ENCODE measurements around the gene MUC5B.

The MUC5B gene

GRCh38 chr11:1199751-1200610 lies 22.9 kb upstream of the MUC5B start:
- no peak overlapping the region for H3K9ac ChIP-seq (ENCODE audit: low read depth, low read length)
- no peak overlapping the region for H3K4me2 ChIP-seq (ENCODE audit: low read length)
- no peaks in the 10 kb centered on the region for H3K9me3 ChIP-seq (replicated peaks; ENCODE audit: low read length)
- H3K36me3 ChIP-seq (ENCODE audit: insufficient read depth, low read length), result no peaks in the 10 kb centered on the region
- no peak overlapping the region for H3K4me3 ChIP-seq (ENCODE audit: low read length)
- peaks cover 4% of the 10 kb centered on the region for H3K27me3 ChIP-seq (ENCODE audit: control insufficient read depth, insufficient read depth, low read length)
- no peaks in the 10 kb centered on the region for H3K4me1 ChIP-seq (ENCODE audit: control insufficient read depth, insufficient read depth, low read length)

GRCh38 chr11:1200611-1201191 lies 22.2 kb upstream of the MUC5B start:
- no peak overlapping the region for H3K9ac ChIP-seq (ENCODE audit: low read depth, low read length)
- no peaks in the 10 kb centered on the region for H3K9me3 ChIP-seq (replicated peaks; ENCODE audit: low read length)
- H3K4me1 ChIP-seq (ENCODE audit: control insufficient read depth, insufficient read depth, low read length), result no peaks in the 10 kb centered on the region
- H3K4me3 ChIP-seq (ENCODE audit: low read length), result no peak overlapping the region
- H3K36me3 ChIP-seq (ENCODE audit: insufficient read depth, low read length), result no peaks in the 10 kb centered on the region
- H3K4me2 ChIP-seq (ENCODE audit: low read length), result no peak overlapping the region
- peaks cover 4% of the 10 kb centered on the region for H3K27me3 ChIP-seq (ENCODE audit: control insufficient read depth, insufficient read depth, low read length)

GRCh38 chr11:1201395-1202153 lies 21.3 kb upstream of the MUC5B start:
- Histone ChIP-seq H3K36me3 (ENCODE audit: insufficient read depth, low read length) (no peaks in the 10 kb centered on the region), H3K4me1 (ENCODE audit: control insufficient read depth, insufficient read depth, low read length) (no peaks in the 10 kb centered on the region), H3K4me2 (ENCODE audit: low read length) (no peak overlapping the region), H3K4me3 (ENCODE audit: low read length) (no peak overlapping the region), H3K27me3 (ENCODE audit: control insufficient read depth, insufficient read depth, low read length) (peaks cover 4% of the 10 kb centered on the region), H3K9me3 (replicated peaks; ENCODE audit: low read length) (no peaks in the 10 kb centered on the region), H3K9ac (ENCODE audit: low read depth, low read length) (no peak overlapping the region)

- Histone ChIP-seq H3K9ac (ENCODE audit: low read depth, low read length) (no peak overlapping the region), H3K4me2 (ENCODE audit: low read length) (no peak overlapping the region), H3K36me3 (ENCODE audit: insufficient read depth, low read length) (no peaks in the 10 kb centered on the region), H3K4me1 (ENCODE audit: control insufficient read depth, insufficient read depth, low read length) (no peaks in the 10 kb centered on the region), H3K4me3 (ENCODE audit: low read length) (no peak overlapping the region), H3K9me3 (replicated peaks; ENCODE audit: low read length) (no peaks in the 10 kb centered on the region), H3K27me3 (ENCODE audit: control insufficient read depth, insufficient read depth, low read length) (peaks cover 4% of the 10 kb centered on the region)
Measured at GRCh38 chr11:1202154-1202775, 20.6 kb upstream of the MUC5B start.

GRCh38 chr11:1202776-1203504 lies 19.9 kb upstream of the MUC5B start:
- Histone ChIP-seq H3K4me2 (ENCODE audit: low read length) (no peak overlapping the region), H3K4me3 (ENCODE audit: low read length) (no peak overlapping the region), H3K9ac (ENCODE audit: low read depth, low read length) (no peak overlapping the region), H3K36me3 (ENCODE audit: insufficient read depth, low read length) (no peaks in the 10 kb centered on the region), H3K9me3 (replicated peaks; ENCODE audit: low read length) (no peaks in the 10 kb centered on the region), H3K4me1 (ENCODE audit: control insufficient read depth, insufficient read depth, low read length) (no peaks in the 10 kb centered on the region), H3K27me3 (ENCODE audit: control insufficient read depth, insufficient read depth, low read length) (peaks cover 4% of the 10 kb centered on the region)

GRCh38 chr11:1203505-1204271 lies 19.2 kb upstream of the MUC5B start:
- H3K27me3 ChIP-seq (ENCODE audit: control insufficient read depth, insufficient read depth, low read length), result peaks cover 4% of the 10 kb centered on the region
- H3K9ac ChIP-seq (ENCODE audit: low read depth, low read length), result no peak overlapping the region
- H3K4me1 ChIP-seq (ENCODE audit: control insufficient read depth, insufficient read depth, low read length), result no peaks in the 10 kb centered on the region
- H3K4me3 ChIP-seq (ENCODE audit: low read length), result no peak overlapping the region
- no peak overlapping the region for H3K4me2 ChIP-seq (ENCODE audit: low read length)
- no peaks in the 10 kb centered on the region for H3K9me3 ChIP-seq (replicated peaks; ENCODE audit: low read length)
- no peaks in the 10 kb centered on the region for H3K36me3 ChIP-seq (ENCODE audit: insufficient read depth, low read length)

- peaks cover 3% of the 10 kb centered on the region for H3K27me3 ChIP-seq (ENCODE audit: control insufficient read depth, insufficient read depth, low read length)
- H3K9ac ChIP-seq (ENCODE audit: low read depth, low read length), result no peak overlapping the region
- H3K9me3 ChIP-seq (replicated peaks; ENCODE audit: low read length), result no peaks in the 10 kb centered on the region
- H3K4me1 ChIP-seq (ENCODE audit: control insufficient read depth, insufficient read depth, low read length), result no peaks in the 10 kb centered on the region
- no peaks in the 10 kb centered on the region for H3K36me3 ChIP-seq (ENCODE audit: insufficient read depth, low read length)
- H3K4me3 ChIP-seq (ENCODE audit: low read length), result no peak overlapping the region
- H3K4me2 ChIP-seq (ENCODE audit: low read length), result no peak overlapping the region
Measured at GRCh38 chr11:1204381-1205101, 18.3 kb upstream of the MUC5B start.

- H3K27me3 ChIP-seq (ENCODE audit: control insufficient read depth, insufficient read depth, low read length), result peaks cover 6% of the 10 kb centered on the region
- no peaks in the 10 kb centered on the region for H3K36me3 ChIP-seq (ENCODE audit: insufficient read depth, low read length)
- no peak overlapping the region for H3K9ac ChIP-seq (ENCODE audit: low read depth, low read length)
- H3K4me2 ChIP-seq (ENCODE audit: low read length), result no peak overlapping the region
- H3K9me3 ChIP-seq (replicated peaks; ENCODE audit: low read length), result no peaks in the 10 kb centered on the region
- H3K4me1 ChIP-seq (ENCODE audit: control insufficient read depth, insufficient read depth, low read length), result no peaks in the 10 kb centered on the region
- H3K4me3 ChIP-seq (ENCODE audit: low read length), result no peak overlapping the region
Measured at GRCh38 chr11:1205121-1205986, 17.5 kb upstream of the MUC5B start.

- Histone ChIP-seq H3K27me3 (ENCODE audit: control insufficient read depth, insufficient read depth, low read length) (peaks cover 6% of the 10 kb centered on the region), H3K9me3 (replicated peaks; ENCODE audit: low read length) (no peaks in the 10 kb centered on the region), H3K4me2 (ENCODE audit: low read length) (no peak overlapping the region), H3K36me3 (ENCODE audit: insufficient read depth, low read length) (no peaks in the 10 kb centered on the region), H3K9ac (ENCODE audit: low read depth, low read length) (no peak overlapping the region), H3K4me1 (ENCODE audit: control insufficient read depth, insufficient read depth, low read length) (no peaks in the 10 kb centered on the region), H3K4me3 (ENCODE audit: low read length) (no peak overlapping the region)
Measured at GRCh38 chr11:1205987-1206331, 16.9 kb upstream of the MUC5B start.

Measured in skeletal muscle satellite cell (primary cell).